ENCODE results near the gene PRIM2. TPM values are rescaled to one million over a fixed set of nuclear protein-coding genes. Genes with fewer than 3 reads are reported as not detected.

PRIM2 gene
- polyA plus RNA-seq, 1 donor from 2014 or later: 10.0 TPM

GRCh38 chr6:57278570-57278969, 38.9 kb upstream of the PRIM2 start:
- H2AFZ ChIP-seq (ENCODE audit: low read depth, low read length): no peak overlapping the region

GRCh38 chr6:57279013-57279412, 38.4 kb upstream of the PRIM2 start:
- no peaks in the 10 kb centered on the region for H3K9me3 ChIP-seq (ENCODE audit: low read length)
- no peak overlapping the region for H3K27ac ChIP-seq (ENCODE audit: low read length)
- H3F3A ChIP-seq (ENCODE audit: insufficient read depth, low read length, poor library complexity, severe bottlenecking): no peaks in the 10 kb centered on the region
- H3K36me3 ChIP-seq (ENCODE audit: insufficient read depth, low read length): no peaks in the 10 kb centered on the region
- no peaks in the 10 kb centered on the region for H3K9me2 ChIP-seq (ENCODE audit: insufficient read depth, low read length)
- H3K4me2 ChIP-seq (ENCODE audit: low read length): no peak overlapping the region
- H3K4me3 ChIP-seq (ENCODE audit: low read length): no peak overlapping the region
- no peaks in the 10 kb centered on the region for H3K27me3 ChIP-seq (ENCODE audit: insufficient read depth, low read depth, low read length)
- no peaks in the 10 kb centered on the region for H3K79me2 ChIP-seq (replicated peaks; ENCODE audit: insufficient read depth, low read length)
- H2AFZ ChIP-seq (ENCODE audit: low read depth, low read length): no peak overlapping the region
- no peak overlapping the region for H3K9ac ChIP-seq (ENCODE audit: low read length)
- H4K20me1 ChIP-seq (ENCODE audit: insufficient read depth): no peaks in the 10 kb centered on the region
- TF ChIP-seq POLR2AphosphoS5 (IDR thresholded peaks at IDR 0.05) (no peak), CTCF (IDR thresholded peaks at IDR 0.05; ENCODE audit: poor library complexity, severe bottlenecking) (no peak), EZH2 (IDR thresholded peaks at IDR 0.05; ENCODE audit: borderline replicate concordance, insufficient read depth, low read length, poor library complexity, severe bottlenecking) (no peak), MXI1 (conservative IDR thresholded peaks at IDR 0.05; ENCODE audit: poor library complexity, severe bottlenecking) (no peak), SMC3 (conservative IDR thresholded peaks at IDR 0.05; ENCODE audit: poor library complexity) (no peak), EP300 (conservative IDR thresholded peaks at IDR 0.05; ENCODE audit: poor library complexity, severe bottlenecking) (no peak), TAF1 (IDR thresholded peaks at IDR 0.05; ENCODE audit: low read depth) (no peak)

More at GRCh38 chr6:57278570-57278969, 38.9 kb upstream of the PRIM2 start:
- H3K4me2 ChIP-seq (ENCODE audit: low read length): no peak overlapping the region
- H3K27ac ChIP-seq (ENCODE audit: low read length): no peak overlapping the region
- no peaks in the 10 kb centered on the region for H4K20me1 ChIP-seq (ENCODE audit: insufficient read depth)
- no peaks in the 10 kb centered on the region for H3K9me2 ChIP-seq (ENCODE audit: insufficient read depth, low read length)
- no peaks in the 10 kb centered on the region for H3K36me3 ChIP-seq (ENCODE audit: insufficient read depth, low read length)
- no peaks in the 10 kb centered on the region for H3K79me2 ChIP-seq (replicated peaks; ENCODE audit: insufficient read depth, low read length)
- no peaks in the 10 kb centered on the region for H3K27me3 ChIP-seq (ENCODE audit: insufficient read depth, low read depth, low read length)
- H3K4me3 ChIP-seq (ENCODE audit: low read length): no peak overlapping the region
- no peaks in the 10 kb centered on the region for H3K9me3 ChIP-seq (ENCODE audit: low read length)
- TF ChIP-seq TAF1 (IDR thresholded peaks at IDR 0.05; ENCODE audit: low read depth) (no peak), REST (IDR thresholded peaks at IDR 0.05; ENCODE audit: borderline replicate concordance) (no peak), POLR2AphosphoS5 (IDR thresholded peaks at IDR 0.05) (no peak), MXI1 (conservative IDR thresholded peaks at IDR 0.05; ENCODE audit: poor library complexity, severe bottlenecking) (no peak), CTCF (IDR thresholded peaks at IDR 0.05; ENCODE audit: poor library complexity, severe bottlenecking) (no peak), EZH2 (IDR thresholded peaks at IDR 0.05; ENCODE audit: borderline replicate concordance, insufficient read depth, low read length, poor library complexity, severe bottlenecking) (no peak), EP300 (conservative IDR thresholded peaks at IDR 0.05; ENCODE audit: poor library complexity, severe bottlenecking) (no peak), SMC3 (conservative IDR thresholded peaks at IDR 0.05; ENCODE audit: poor library complexity) (no peak), RAD21 (conservative IDR thresholded peaks at IDR 0.05) (no peak)
- H3K9ac ChIP-seq (ENCODE audit: low read length): no peak overlapping the region
- H3F3A ChIP-seq (ENCODE audit: insufficient read depth, low read length, poor library complexity, severe bottlenecking): no peaks in the 10 kb centered on the region

All from neural cell (in vitro differentiated cells).